ENCODE data around the gene CHST4.

CHST4 gene

GRCh38 chr16:71536752-71537499 is 10.7 kb downstream of the CHST4 start:
- Histone ChIP-seq H3K9me3 (ENCODE audit: control insufficient read depth, insufficient read depth, low read length) (no peaks in the 10 kb centered on the region), H3K9me2 (replicated peaks; ENCODE audit: control insufficient read depth, low read length) (no peaks in the 10 kb centered on the region), H3K36me3 (ENCODE audit: control insufficient read depth, low read length) (no peaks in the 10 kb centered on the region), H3K27me3 (ENCODE audit: control insufficient read depth, low read length) (peaks cover 6% of the 10 kb centered on the region; the same call in 1 of the 2 replicates), H3K79me2 (ENCODE audit: control insufficient read depth, low read length) (no peaks in the 10 kb centered on the region), H3K4me1 (ENCODE audit: control insufficient read depth, low read length) (no peaks in the 10 kb centered on the region), H4K20me1 (ENCODE audit: control insufficient read depth, insufficient read depth, low read depth, low read length) (no peaks in the 10 kb centered on the region), H3K4me2 (ENCODE audit: low read length) (no peak overlapping the region), H3K4me3 (ENCODE audit: low read length) (no peak overlapping the region), H3K27ac (ENCODE audit: low read depth, low read length) (no peak overlapping the region), H3F3A (ENCODE audit: control insufficient read depth, insufficient read depth) (no peaks in the 10 kb centered on the region)
- TF ChIP-seq CTCF (IDR thresholded peaks at IDR 0.05; ENCODE audit: low read depth, low read length, poor library complexity, severe bottlenecking) (no peak), EZH2phosphoT487 (IDR thresholded peaks at IDR 0.05; ENCODE audit: borderline replicate concordance, low read length) (no peak)

GRCh38 chr16:71537643-71538042 is 11.4 kb downstream of the CHST4 start:
- Histone ChIP-seq H3K79me2 (ENCODE audit: control insufficient read depth, low read length) (no peaks in the 10 kb centered on the region), H3K9me2 (replicated peaks; ENCODE audit: control insufficient read depth, low read length) (no peaks in the 10 kb centered on the region), H3K4me3 (ENCODE audit: low read length) (no peak overlapping the region), H3K9me3 (ENCODE audit: control insufficient read depth, insufficient read depth, low read length) (no peaks in the 10 kb centered on the region), H3K4me2 (ENCODE audit: low read length) (no peak overlapping the region), H3K27me3 (ENCODE audit: control insufficient read depth, low read length) (peaks cover 5% of the 10 kb centered on the region; the same call in 1 of the 2 replicates), H3K27ac (ENCODE audit: low read depth, low read length) (no peak overlapping the region), H3K4me1 (ENCODE audit: control insufficient read depth, low read length) (no peaks in the 10 kb centered on the region), H3F3A (ENCODE audit: control insufficient read depth, insufficient read depth) (no peaks in the 10 kb centered on the region), H3K36me3 (ENCODE audit: control insufficient read depth, low read length) (no peaks in the 10 kb centered on the region), H4K20me1 (ENCODE audit: control insufficient read depth, insufficient read depth, low read depth, low read length) (no peaks in the 10 kb centered on the region)
- TF ChIP-seq CTCF (IDR thresholded peaks at IDR 0.05; ENCODE audit: low read depth, low read length, poor library complexity, severe bottlenecking) (peak; percentile 67), EZH2phosphoT487 (IDR thresholded peaks at IDR 0.05; ENCODE audit: borderline replicate concordance, low read length) (no peak)

GRCh38 chr16:71542377-71542776 is 16.2 kb downstream of the CHST4 start:
- peak; percentile 92 for TF ChIP-seq CTCF (IDR thresholded peaks at IDR 0.05; ENCODE audit: low read depth, low read length, poor library complexity, severe bottlenecking)
- no peak for TF ChIP-seq EZH2phosphoT487 (IDR thresholded peaks at IDR 0.05; ENCODE audit: borderline replicate concordance, low read length)
- Histone ChIP-seq H3K9me3 (ENCODE audit: control insufficient read depth, insufficient read depth, low read length) (no peaks in the 10 kb centered on the region), H3K27me3 (ENCODE audit: control insufficient read depth, low read length) (peaks cover 10% of the 10 kb centered on the region), H3K4me1 (ENCODE audit: control insufficient read depth, low read length) (no peaks in the 10 kb centered on the region), H4K20me1 (ENCODE audit: control insufficient read depth, insufficient read depth, low read depth, low read length) (no peaks in the 10 kb centered on the region), H3K9me2 (replicated peaks; ENCODE audit: control insufficient read depth, low read length) (no peaks in the 10 kb centered on the region), H3K79me2 (ENCODE audit: control insufficient read depth, low read length) (no peaks in the 10 kb centered on the region), H3K4me2 (ENCODE audit: low read length) (no peak overlapping the region), H3K27ac (ENCODE audit: low read depth, low read length) (no peak overlapping the region), H3F3A (ENCODE audit: control insufficient read depth, insufficient read depth) (no peaks in the 10 kb centered on the region), H3K36me3 (ENCODE audit: control insufficient read depth, low read length) (no peaks in the 10 kb centered on the region), H3K4me3 (ENCODE audit: low read length) (no peak overlapping the region)
